CD14-positive monocyte (primary cell): Measurements from ENCODE around the gene LIMCH1. TPM values are rescaled to one million over a fixed set of nuclear protein-coding genes. Genes with fewer than 3 reads are reported as not detected.

Experiments
- DNase-seq, 3 donors: peaks; one replicate each; pipeline ENCODE4 v3.0.0-alpha.2; 2011 to 2022
- H2AFZ ChIP-seq: 2 replicates; pipeline ENCODE4 v1.6.0; 2012; ENCODE audit warnings: mild to moderate bottlenecking, low read depth, low read length, inconsistent platforms; ENCODE audit not compliant: insufficient read depth, poor library complexity, severe bottlenecking
- H3K27ac ChIP-seq, 2 donors: 1 replicate in 1 of 2; 2 replicates in 1 of 2; pipeline ENCODE4 v1.5.1; 2012 to 2013; ENCODE audit warnings: low read length in 2 of 2, control low read depth in 1 of 2, inconsistent platforms in 1 of 2, low read depth in 1 of 2, mild to moderate bottlenecking in 1 of 2
- H3K27me3 ChIP-seq, 2 donors: one replicate each; pipeline versions ENCODE4 v1.6.0 to v1.6.1; 2011 to 2013; ENCODE audit warnings: low read length in 2 of 2; ENCODE audit not compliant: control insufficient read depth in 2 of 2, insufficient read depth in 2 of 2
- H3K36me3 ChIP-seq, 2 donors: replicated peaks in 1 of 2; 1 replicate in 1 of 2; 2 replicates in 1 of 2; pipeline versions ENCODE4 v1.5.1 to v1.6.1; 2012 to 2013; ENCODE audit warnings: low read length in 2 of 2, control low read depth in 1 of 2, inconsistent platforms in 1 of 2, mild to moderate bottlenecking in 1 of 2; ENCODE audit not compliant: insufficient read depth in 2 of 2, control insufficient read depth in 1 of 2
- H3K4me1 ChIP-seq, 2 donors: 1 replicate in 1 of 2; 2 replicates in 1 of 2; pipeline versions ENCODE4 v1.5.1 to v1.6.1; 2012 to 2013; ENCODE audit warnings: low read length in 2 of 2, control low read depth in 1 of 2, inconsistent platforms in 1 of 2, mild to moderate bottlenecking in 1 of 2, moderate library complexity in 1 of 2; ENCODE audit not compliant: insufficient read depth in 2 of 2, control insufficient read depth in 1 of 2
- H3K4me2 ChIP-seq: replicated peaks from 2 replicates; pipeline ENCODE3; 2012; ENCODE audit warnings: low read length, moderate library complexity, mild to moderate bottlenecking; ENCODE audit not compliant: poor library complexity, severe bottlenecking; ENCODE audit errors: extremely low read depth
- H3K4me3 ChIP-seq, 3 experiments: fragments of 200-600 bp in 1 of 3; sonication (generic) in 1 of 3; replicated peaks in 1 of 3; 1 replicate in 2 of 3; 2 replicates in 1 of 3; pipeline ENCODE4 v1.5.1; 2011 to 2013; ENCODE audit warnings: low read length in 3 of 3, mild to moderate bottlenecking in 3 of 3, control low read depth in 2 of 3, low read depth in 2 of 3, inconsistent platforms in 1 of 3, moderate library complexity in 1 of 3
- H3K79me2 ChIP-seq: 2 replicates; pipeline ENCODE4 v1.6.0; 2012; ENCODE audit warnings: mild to moderate bottlenecking, control low read depth, inconsistent platforms, low read length, moderate library complexity; ENCODE audit not compliant: insufficient read depth
- H3K9ac ChIP-seq: 2 replicates; pipeline ENCODE4 v1.6.0; 2017; ENCODE audit warnings: low read length, mild to moderate bottlenecking; ENCODE audit not compliant: insufficient read depth, poor library complexity, severe bottlenecking
- H3K9me3 ChIP-seq, 2 donors: replicated peaks in 1 of 2; 1 replicate in 1 of 2; 2 replicates in 1 of 2; pipeline versions ENCODE4 v1.5.1 to v1.6.1; 2012 to 2013; ENCODE audit warnings: low read length in 2 of 2, control low read depth in 1 of 2; ENCODE audit not compliant: control insufficient read depth in 1 of 2, insufficient read depth in 1 of 2
- H4K20me1 ChIP-seq: 2 replicates; pipeline ENCODE4 v1.6.0; 2012; ENCODE audit warnings: mild to moderate bottlenecking, low read length, control low read depth, moderate library complexity; ENCODE audit not compliant: insufficient read depth
- H3K27ac Mint-ChIP-seq, 7 donors: one replicate each; pipeline ENCODE4 v1.8.0; 2020; ENCODE audit warnings: mild to moderate bottlenecking in 7 of 7, mixed read lengths in 7 of 7, moderate library complexity in 6 of 7, inconsistent platforms in 2 of 7
- H3K27me3 Mint-ChIP-seq, 3 donors: one replicate each; pipeline ENCODE4 v1.8.0; 2021 to 2022; ENCODE audit warnings: low read depth in 3 of 3, mild to moderate bottlenecking in 3 of 3, mixed read lengths in 3 of 3, moderate library complexity in 3 of 3, inconsistent platforms in 1 of 3
- H3K36me3 Mint-ChIP-seq, 2 donors: one replicate each; pipeline ENCODE4 v1.8.0; 2020; ENCODE audit warnings: mixed read lengths in 2 of 2, inconsistent platforms in 1 of 2, mild to moderate bottlenecking in 1 of 2
- H3K4me1 Mint-ChIP-seq: one replicate; pipeline ENCODE4 v1.8.0; 2020; ENCODE audit warnings: mild to moderate bottlenecking, mixed read lengths
- H3K4me3 Mint-ChIP-seq, 2 donors: one replicate each; pipeline ENCODE4 v1.8.0; 2020; ENCODE audit warnings: mild to moderate bottlenecking in 2 of 2, mixed read lengths in 2 of 2, moderate library complexity in 1 of 2
- H3K9me3 Mint-ChIP-seq, 7 donors: one replicate each; pipeline ENCODE4 v1.8.0; 2020 to 2022; ENCODE audit warnings: mixed read lengths in 7 of 7, mild to moderate bottlenecking in 6 of 7, moderate library complexity in 6 of 7, inconsistent platforms in 2 of 7
- WGBS: methylation state at CpG from one replicate; pipeline ENCODE4 v1.1.5; 2013; ENCODE audit warnings: missing lambda C conversion rate; ENCODE audit not compliant: insufficient coverage; 5-methylcytosine and 5-hydroxymethylcytosine counted together
- intact Hi-C, 2 donors: fragments of 100-400 bp; cut with micrococcal nuclease; formaldehyde crosslinking; loops; one replicate each; pipeline versions ENCODE4 v1.15.0 to v1.15.1; 2023
- polyA plus RNA-seq, 3 donors: library from polyadenylated mRNA; depleted of rRNA in 1 of 3; unstranded in 2 of 3; stranded (reverse) in 1 of 3; fragments of 300-500 nt in 2 of 3; fragments of >200 nt in 1 of 3; fragmentation: Illumina TruSeq in 2 of 3; gene quantifications; 1 replicate in 2 of 3; 2 replicates in 1 of 3; pipeline ENCODE4 v1.2.3, GENCODE V29; 2012 to 2021
- TF ChIP-seq, protein P1 (sequence below): fragments of 200-600 bp; IDR thresholded peaks from one replicate; pipeline ENCODE4 v1.8.0; 2022; ENCODE audit warnings: antibody characterized with exemption, mild to moderate bottlenecking

Gene LIMCH1
- polyA plus RNA-seq, 3 donors = 0.25 to 0.64 (median 0.32) TPM

DNA sequence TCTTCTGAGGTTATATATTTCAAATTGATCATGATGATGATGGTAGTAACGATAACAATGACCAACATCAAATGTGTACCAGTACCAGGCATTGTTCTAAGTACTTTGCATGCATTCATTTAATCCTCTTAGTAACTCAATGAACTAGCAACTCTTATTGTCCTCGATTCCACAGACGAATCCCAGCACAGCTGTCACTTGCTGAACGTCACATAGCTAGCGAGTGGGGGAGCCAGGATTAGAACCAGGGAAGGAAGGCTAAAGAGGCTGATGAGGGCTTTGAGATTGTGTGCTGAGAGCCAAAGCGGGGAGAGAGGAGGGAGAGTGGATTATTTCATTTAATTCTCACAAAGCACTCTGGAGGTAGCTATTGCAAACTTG lies 106.9 kb downstream of the LIMCH1 start:
- TF ChIP-seq, protein P1, sequence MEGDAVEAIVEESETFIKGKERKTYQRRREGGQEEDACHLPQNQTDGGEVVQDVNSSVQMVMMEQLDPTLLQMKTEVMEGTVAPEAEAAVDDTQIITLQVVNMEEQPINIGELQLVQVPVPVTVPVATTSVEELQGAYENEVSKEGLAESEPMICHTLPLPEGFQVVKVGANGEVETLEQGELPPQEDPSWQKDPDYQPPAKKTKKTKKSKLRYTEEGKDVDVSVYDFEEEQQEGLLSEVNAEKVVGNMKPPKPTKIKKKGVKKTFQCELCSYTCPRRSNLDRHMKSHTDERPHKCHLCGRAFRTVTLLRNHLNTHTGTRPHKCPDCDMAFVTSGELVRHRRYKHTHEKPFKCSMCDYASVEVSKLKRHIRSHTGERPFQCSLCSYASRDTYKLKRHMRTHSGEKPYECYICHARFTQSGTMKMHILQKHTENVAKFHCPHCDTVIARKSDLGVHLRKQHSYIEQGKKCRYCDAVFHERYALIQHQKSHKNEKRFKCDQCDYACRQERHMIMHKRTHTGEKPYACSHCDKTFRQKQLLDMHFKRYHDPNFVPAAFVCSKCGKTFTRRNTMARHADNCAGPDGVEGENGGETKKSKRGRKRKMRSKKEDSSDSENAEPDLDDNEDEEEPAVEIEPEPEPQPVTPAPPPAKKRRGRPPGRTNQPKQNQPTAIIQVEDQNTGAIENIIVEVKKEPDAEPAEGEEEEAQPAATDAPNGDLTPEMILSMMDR = no peak
- no peak overlapping the region for H3K4me3 ChIP-seq
- H3K27ac Mint-ChIP-seq = no peak overlapping the region
- peaks cover 35 to 41% of the 10 kb centered on the region in 2 donors for H3K4me1 ChIP-seq
- no CpG with 5 or more reads among the region's 6 CpGs for WGBS
- peak overlapping the region in 1 of 2 donors; percentile 84 for H3K4me3 Mint-ChIP-seq
- H3K79me2 ChIP-seq = no peaks in the 10 kb centered on the region
- H3K27me3 Mint-ChIP-seq = peaks cover 32 to 33% (median 32%) of the 10 kb centered on the region in 3 donors
- peaks cover 28% of the 10 kb centered on the region in 2 donors for H3K27me3 ChIP-seq
- no peak overlapping the region for H3K9ac ChIP-seq
- H3K36me3 Mint-ChIP-seq = peaks cover 0 to 7% of the 10 kb centered on the region in 2 donors
- peaks cover 0 to 4% (median 2%) of the 10 kb centered on the region in 7 donors for H3K9me3 Mint-ChIP-seq
- H3K36me3 ChIP-seq = no peaks in the 10 kb centered on the region
- H3K4me2 ChIP-seq = no peak overlapping the region
- H3K9me3 ChIP-seq = no peaks in the 10 kb centered on the region
- H2AFZ ChIP-seq = no peak overlapping the region
- intact Hi-C loops = no loop called here
- DNase-seq = no peak
- peaks cover 37% of the 10 kb centered on the region for H3K4me1 Mint-ChIP-seq
- H3K27ac ChIP-seq = no peak overlapping the region
- H4K20me1 ChIP-seq = no peaks in the 10 kb centered on the region

DNA sequence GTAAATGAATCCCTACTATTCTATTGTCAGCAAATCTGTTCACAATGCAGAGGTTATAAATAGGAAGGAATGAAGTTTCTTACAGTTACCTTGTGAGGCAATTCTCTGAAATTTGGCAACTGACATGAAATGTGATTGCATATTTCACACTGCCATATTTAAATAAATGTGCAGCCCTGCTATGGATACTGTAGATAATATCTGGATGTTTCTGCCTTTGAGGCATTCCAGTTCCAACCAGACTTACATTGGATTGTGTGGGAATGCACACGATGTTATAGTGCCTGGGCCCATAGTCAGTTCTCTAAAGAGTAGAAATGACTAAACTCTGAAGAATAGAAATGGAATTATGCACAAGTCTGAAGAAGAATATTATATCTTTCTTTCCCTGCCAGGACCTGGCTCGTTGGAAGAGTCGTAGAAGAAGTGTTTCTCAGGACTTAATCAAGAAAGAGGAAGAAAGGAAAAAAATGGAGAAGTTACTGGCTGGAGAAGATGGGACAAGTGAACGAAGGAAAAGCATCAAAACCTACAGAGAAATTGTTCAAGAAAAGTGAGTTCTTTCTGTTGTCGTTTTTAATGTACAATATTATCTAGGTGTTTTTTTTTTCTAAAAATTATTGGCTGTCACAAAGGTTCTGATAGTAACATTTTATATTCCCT lies 107.9 kb downstream of the LIMCH1 start:
- WGBS = 100% methylated on average over 1 of the region's 5 CpGs
- Mint-ChIP-seq H3K4me1 (peaks cover 39% of the 10 kb centered on the region), H3K9me3 (peaks cover 0 to 4% (median 2%) of the 10 kb centered on the region in 7 donors), H3K4me3 (peak overlapping the region in 1 of 2 donors; percentile 9), H3K27me3 (peaks cover 31 to 32% (median 31%) of the 10 kb centered on the region in 3 donors), H3K27ac (peak overlapping the region in 2 of 7 donors; percentile 51 to 65), H3K36me3 (peaks cover 0 to 7% of the 10 kb centered on the region in 2 donors)
- Histone ChIP-seq H2AFZ (no peak overlapping the region), H3K4me3 (no peak overlapping the region), H3K4me1 (peaks cover 42 to 44% of the 10 kb centered on the region in 2 donors), H3K4me2 (no peak overlapping the region), H3K27me3 (peaks cover 28% of the 10 kb centered on the region in 2 donors), H3K36me3 (no peaks in the 10 kb centered on the region), H3K27ac (no peak overlapping the region), H3K9me3 (no peaks in the 10 kb centered on the region), H3K79me2 (no peaks in the 10 kb centered on the region), H3K9ac (no peak overlapping the region), H4K20me1 (no peaks in the 10 kb centered on the region)
- intact Hi-C loops = no loop called here
- TF ChIP-seq, protein P1 = no peak
- DNase-seq = peak; percentile 10 to 38 (median 32)
